Hematopoietic multipotent progenitor cell treated with erythropoietin and hydrocortisone succinate and interleukin-3 and kit ligand, for 4 days (in vitro differentiated cells): ENCODE measurements around the gene ROR1.
"Not testable (repeated sequence)": the region's sequence is repeated elsewhere in the genome, so short reads cannot be mapped to it uniquely, and the experiment has no call there.

Source experiments
- DNase-seq: peaks from one replicate; pipeline ENCODE4 v3.0.0-alpha.2; 2015

Gene ROR1

DNA sequence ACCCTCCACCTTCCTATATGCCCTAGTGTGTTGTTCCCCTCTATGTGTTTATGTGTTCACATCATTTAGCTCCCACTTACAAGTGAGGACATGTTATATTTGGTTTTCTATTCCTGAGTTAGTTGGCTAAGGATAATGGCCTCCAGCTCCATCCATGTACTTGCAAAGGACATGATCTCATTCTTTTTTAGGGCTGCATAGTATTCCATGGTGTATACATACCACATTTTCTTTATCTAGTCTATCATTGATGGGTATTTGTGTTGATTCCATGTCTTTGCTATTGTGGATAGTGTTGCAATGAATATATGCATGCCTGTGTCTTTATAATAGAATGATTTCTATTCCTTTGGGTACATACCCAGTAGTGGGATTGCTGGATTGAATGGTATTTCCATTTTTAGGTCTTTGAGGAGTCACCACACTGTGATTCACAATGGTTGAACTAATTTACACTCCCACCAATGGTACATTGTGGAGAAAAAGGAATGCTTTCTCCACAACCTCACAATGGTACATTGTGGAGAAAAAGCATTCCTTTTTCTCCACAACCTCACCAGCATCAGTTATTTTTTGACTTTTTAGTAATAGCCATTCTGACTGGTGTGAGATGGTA, 52.5 kb downstream of the ROR1 start:
- not testable (repeated sequence) for DNase-seq

- no peak for DNase-seq
Observed at GRCh38 chr1:63827411-63828321, 53.8 kb downstream of the ROR1 start.

GRCh38 chr1:63828322-63829044, 54.7 kb downstream of the ROR1 start:
- DNase-seq: no peak

GRCh38 chr1:63829349-63830327, 55.8 kb downstream of the ROR1 start:
- no peak for DNase-seq

DNA sequence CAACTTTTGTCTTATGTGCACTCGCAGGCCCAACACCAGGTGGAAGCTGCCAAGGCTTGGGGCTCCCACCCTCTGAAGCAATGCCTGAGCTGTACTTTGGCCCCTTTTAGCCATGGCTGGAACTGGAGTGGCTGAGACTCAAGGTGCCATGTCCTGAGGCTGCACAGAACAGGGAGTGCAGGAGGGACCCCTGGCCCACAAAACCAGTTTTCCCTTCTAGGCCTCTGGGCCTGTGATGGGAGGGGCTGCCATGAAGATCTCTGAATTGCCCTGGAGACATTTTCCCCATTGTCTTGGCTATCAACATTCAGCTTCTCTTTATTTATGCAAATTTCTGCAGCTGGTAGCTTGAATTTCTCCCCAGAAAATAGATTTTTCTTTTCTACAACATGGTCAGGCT, 57.6 kb downstream of the ROR1 start:
- no peak for DNase-seq

GRCh38 chr1:63833363-63834119, 59.7 kb downstream of the ROR1 start:
- no peak for DNase-seq

DNA sequence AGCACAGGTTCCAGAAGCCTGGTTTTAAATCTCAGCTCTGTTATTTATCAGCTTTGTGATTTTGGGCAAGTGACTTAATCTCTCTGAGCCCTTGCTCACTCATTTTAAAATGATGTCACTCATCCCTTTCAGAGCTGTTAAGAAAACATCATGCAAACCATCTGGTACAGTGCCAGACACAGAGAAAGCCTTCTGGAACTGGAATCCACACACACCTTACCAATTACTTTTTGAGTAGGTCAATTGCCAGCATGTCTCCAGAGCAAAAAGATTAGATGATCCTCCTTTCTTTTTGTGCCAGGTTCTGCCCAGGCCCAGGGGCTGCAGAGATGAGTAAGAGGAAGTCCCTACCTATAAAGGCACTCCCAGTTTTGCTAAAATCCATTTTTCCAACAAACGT, 61.3 kb downstream of the ROR1 start:
- no peak for DNase-seq

GRCh38 chr1:63836374-63836773, 62.6 kb downstream of the ROR1 start:
- DNase-seq: no peak

GRCh38 chr1:63836830-63837229, 63.0 kb downstream of the ROR1 start:
- no peak for DNase-seq

DNA sequence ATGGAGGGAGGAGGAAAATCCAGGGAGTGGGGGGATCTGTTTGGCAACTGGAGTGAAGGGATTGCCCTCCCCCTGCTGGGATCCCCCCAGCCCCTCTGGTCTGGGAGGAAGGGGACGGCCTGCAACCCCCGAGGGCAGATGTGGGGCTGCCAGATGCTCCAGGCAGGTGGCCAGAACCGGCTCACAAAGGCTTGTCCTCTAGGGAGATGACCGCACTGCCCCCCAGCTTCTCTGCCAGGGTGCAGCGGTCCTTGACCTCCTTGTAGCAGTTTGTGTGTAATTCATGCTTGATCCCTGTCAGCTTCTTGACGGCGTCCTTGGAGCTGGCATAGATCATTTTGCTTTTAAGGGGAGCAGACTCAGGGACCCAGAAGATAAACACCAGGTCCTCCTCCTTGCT, 69.2 kb downstream of the ROR1 start:
- DNase-seq: no peak

GRCh38 chr1:63843884-63844283, 70.1 kb downstream of the ROR1 start:
- peak; percentile 9 for DNase-seq

- DNase-seq: no peak
Observed at GRCh38 chr1:63845346-63845745, 71.5 kb downstream of the ROR1 start.

DNA sequence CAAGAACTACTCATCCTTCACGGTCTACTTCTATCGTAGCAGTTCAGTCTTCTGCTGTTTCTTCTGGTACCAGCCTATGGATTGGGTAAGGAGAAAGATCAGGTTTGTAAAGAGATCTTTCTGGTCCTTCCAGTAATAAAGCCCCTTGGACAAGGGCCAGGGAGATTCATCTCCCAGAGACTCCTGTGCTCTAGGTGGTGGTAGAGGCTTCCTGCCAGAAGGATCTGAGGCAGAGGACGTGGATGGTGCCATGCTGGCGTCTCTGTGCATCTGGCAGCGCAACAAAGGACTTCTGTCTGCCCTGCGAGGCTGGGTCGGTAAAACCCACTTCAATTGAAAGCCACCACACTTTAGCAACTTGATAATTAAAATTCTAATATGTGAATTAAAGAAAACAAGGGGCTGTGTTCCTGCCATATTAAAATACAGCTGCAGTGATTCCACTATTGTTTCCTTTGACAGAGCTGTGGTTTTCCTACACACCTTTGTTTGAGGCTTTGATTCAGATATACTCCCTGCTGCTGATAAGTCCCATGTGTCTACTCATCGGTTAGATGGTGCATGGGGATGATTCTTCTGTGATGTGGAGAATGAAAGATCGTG, 73.6 kb downstream of the ROR1 start:
- no peak for DNase-seq

DNA sequence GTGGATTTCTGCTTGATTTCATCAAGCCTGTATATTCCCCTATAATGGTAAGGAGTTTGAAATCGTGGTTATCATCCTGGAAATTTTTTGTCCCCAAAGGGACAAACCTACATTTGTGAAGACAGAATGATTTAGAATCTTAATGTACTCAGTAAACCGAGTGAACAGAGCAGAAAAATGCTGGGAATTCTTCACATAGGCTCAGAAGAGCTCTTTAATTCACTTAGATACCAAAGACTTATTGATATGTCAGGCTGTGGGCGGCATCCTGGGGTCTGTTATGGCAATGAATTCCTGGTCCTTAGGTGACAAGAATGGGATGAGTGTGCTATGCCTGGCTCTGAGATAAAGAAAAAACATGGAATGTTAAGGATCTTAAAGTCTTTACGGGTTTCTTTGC, 74.9 kb downstream of the ROR1 start:
- DNase-seq: no peak

GRCh38 chr1:63849149-63849548, 75.3 kb downstream of the ROR1 start:
- DNase-seq: no peak

- DNase-seq: no peak
Observed at GRCh38 chr1:63854091-63854490, 80.3 kb downstream of the ROR1 start.

DNA sequence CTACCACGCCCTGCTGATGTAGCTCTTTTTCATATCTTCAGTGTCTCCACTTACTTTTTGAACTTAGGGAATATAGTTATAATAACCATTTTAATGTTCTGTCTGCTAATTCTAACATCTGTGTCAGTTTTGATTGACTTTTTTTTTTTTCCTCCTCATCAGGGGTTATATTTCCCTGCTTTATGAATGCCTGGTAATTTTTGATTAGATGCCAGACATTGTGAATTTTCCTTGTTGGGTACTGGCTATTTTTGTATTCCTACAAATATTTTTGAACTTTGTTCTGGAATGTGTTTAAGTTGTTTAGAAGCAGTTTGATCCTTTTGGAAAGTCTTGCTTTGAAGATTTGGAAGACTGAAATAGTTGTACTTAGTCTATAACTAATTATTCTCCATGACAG, 82.1 kb downstream of the ROR1 start:
- DNase-seq: no peak

- no peak for DNase-seq
Observed at GRCh38 chr1:63856924-63857323, 83.1 kb downstream of the ROR1 start.

- DNase-seq: no peak
Observed at GRCh38 chr1:63857478-63857877, 83.7 kb downstream of the ROR1 start.

DNA sequence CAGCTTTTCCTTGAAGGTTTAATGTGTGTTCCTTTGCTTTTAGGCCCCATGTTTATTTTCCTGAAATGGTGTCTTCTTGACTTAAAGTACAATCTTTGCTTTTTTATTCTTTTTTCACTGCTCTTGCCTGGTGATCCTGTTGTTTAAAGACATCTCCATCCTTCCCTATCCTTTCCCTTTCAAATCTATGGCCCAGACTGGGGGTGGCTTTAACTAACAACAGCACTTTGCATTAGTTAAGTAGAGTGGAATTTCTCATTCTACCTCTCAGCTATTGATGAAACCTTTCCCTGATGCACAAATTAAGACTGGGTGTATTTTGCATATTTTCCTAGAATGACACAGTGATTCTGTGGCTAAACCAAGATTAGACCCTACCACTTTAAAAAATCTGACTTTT, 84.3 kb downstream of the ROR1 start:
- DNase-seq: no peak
